HG03025 (cell line): Measurements from ENCODE around the gene TSPAN15.
"Not testable (repeated sequence)": the region's sequence is repeated elsewhere in the genome, so short reads cannot be mapped to it uniquely, and the experiment has no call there.

ENCODE experiments used
- ATAC-seq: cut with Tn5 transposase; IDR thresholded peaks from one replicate; pipeline ENCODE4 v1.9.1; 2021; ENCODE audit warnings: mild to moderate bottlenecking, moderate library complexity; ENCODE audit not compliant: unreplicated experiment, low FRiP score

TSPAN15 gene

DNA sequence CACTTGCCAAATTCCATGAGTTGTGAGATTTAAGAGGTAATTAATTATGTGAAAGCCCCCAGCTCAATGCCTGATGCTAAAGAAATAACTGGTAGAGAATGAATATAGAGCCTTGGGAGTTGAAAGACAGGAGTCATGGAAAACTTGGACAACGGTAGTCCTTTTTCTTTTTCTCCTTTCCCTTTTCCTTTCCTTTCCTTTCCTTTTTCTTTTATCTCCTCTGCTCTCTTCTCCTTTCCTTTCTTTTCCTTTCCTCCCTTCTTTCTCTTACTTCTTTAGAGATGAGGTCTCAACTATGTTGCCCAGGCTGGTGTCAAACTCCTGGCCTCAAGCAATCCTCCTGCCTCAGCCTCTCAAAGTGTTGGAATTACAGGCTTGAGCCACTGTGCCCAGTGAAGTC is 7.9 kb upstream of the TSPAN15 start:
- no peak for ATAC-seq

DNA sequence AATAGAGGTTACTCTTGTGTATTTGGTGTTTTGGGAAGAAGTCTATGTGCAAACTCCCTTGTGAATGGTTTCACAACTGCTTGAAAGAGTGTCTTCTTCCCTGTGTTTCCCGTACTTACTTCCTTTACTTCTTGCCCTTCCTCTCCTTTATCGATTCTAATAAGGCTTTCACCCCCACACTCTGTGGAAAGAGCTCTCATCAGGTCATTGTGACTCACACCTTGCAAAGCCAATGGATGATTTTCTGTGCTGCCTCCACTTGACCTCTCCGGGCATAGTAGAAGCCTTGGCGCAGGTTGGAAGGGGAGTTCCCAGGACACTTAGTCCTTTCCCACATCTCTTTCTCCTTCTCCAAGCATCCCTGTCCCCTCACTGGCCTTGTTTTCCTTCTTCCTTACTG is 6.2 kb upstream of the TSPAN15 start:
- no peak for ATAC-seq

DNA sequence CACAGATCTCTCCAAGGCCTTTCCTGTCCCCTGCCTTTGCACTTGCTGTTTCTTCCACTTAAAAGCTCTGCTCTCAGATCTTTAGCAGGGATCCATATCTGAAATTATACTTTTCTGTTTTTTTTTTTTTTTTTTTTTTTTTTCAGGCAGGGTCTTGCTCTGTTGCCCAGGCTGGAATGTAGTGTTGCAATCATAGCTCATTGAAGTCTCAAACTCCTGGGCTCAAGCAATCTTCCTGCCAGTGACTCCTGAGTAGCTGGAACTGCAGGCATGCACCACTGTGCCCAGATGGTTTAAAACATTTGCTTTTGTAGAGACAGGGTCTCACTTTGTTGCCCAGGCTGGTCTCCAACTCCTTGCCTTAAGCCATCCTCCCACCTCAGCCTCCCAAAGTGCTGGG is 5.0 kb upstream of the TSPAN15 start:
- ATAC-seq, result no peak

DNA sequence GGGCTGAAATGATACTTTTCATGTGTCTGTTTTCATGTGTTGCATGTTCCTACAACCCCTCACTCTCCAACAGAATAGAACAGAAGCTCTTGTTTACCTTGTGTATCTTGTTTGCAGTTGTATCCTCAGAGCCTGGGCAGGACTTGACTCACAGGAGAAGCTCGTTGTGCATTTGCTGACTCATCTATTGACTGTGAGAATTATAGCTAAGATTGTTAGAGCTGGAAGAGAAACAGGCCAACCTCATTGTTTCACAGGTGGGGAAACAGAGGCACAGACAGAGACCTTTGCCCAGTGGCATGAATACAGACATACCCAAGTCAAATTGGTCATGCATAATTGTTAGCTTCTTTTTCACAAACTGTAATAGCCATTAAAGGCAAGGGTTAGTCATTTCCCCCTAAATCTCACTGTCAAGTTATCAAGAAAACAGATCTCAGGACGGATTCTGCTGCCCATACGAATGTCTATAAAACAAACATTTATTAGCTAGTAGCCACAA is 4.6 kb upstream of the TSPAN15 start:
- ATAC-seq, result no peak

DNA sequence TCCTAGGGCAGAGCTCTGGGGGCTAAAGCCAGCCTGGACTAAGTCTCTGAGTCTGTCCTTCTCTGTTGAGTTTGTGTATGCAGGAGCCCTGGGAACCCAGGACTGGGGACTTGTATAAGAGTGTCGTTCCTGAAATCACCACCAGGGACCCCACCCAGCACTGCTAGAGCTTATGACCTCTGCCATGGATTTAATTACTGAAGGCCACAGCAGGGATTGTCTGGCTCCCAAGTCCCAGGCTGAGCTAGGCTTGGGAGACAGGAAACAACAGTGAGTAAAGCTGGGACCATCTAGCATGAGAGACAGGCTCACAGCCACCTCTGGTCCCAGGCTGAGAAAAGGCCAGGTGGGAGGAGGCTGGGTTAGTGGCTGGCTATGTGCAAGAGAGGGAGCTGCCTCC is 1.4 kb upstream of the TSPAN15 start:
- no peak for ATAC-seq

DNA sequence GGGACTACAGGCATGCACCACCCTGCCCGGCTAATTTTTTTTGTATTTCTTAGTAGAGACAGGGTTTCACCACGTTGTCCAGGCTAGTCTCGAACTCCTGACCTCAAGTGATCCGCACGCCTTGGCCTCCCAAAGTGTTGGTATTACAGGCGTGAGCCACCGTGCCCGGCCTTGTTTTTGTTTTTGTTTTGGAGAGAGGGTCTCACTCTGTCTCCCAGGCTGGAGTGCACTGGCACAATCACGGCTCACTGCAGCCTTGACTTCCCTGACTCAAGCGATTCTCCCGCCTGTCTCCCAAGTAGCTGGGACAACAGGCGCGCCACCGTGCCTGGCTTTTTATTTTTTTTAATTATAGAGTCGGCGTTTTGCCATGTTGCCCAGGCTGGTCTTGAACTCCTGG is 870 bp upstream of the TSPAN15 start:
- ATAC-seq, result not testable (repeated sequence)

DNA sequence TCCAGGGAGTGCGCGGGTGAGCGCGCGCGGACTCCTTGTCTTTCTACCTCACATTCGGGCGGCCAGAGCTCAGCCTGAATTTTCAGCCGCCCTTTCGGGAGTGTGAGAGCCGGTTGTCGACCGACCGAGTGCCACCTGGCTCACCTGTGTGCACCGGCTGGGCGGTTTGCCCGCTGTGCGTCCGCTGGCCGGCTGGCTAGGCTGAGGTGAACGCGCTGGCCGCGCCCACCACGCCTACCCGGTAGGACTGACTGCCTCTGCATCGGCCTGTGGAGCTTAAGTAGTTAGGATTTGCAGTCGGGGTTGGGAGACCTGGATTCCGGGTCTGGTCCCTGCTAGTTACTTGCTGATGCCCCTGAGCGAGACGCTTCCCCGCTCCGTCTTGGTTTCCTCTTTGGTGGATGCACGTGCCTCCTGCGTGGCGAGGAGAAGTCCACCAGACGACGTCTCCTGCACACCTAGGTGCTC is 553 bp downstream of the TSPAN15 start:
- peak; percentile 13 for ATAC-seq

DNA sequence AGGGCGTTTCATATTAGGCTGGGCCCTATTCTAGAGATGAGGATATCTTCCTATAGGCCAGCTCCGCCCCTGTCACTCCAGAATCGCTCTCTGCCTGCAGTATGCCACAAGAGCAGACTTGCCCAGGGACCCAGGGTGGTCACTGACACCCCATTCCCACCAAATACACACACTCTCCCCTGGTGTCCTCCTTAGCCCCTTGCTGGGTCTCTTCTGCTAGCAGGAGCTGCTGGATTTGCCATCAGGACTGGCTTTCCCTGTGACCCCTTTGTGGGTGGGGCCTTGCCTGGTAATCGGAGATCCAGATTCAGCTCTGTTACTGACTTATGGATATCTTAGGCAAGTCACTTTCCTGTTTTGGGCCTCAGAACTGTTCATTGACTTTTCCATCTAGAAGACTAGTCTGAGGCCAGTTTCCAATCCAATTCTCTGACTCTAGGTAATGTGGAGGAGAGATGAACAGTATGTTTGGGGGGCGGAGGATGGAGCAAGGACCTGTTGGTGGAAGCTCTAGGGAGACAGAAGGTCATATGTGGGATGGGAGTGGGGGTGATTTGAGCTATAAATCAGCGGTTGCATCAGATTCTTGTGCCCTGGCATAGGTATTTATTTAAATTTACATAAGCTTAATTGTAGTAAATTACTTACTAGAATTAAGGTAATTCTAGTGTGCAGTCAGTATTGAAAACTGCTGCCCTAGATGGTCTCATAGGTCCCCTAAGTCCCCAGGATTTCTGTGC is 1.6 kb downstream of the TSPAN15 start:
- ATAC-seq, result no peak

DNA sequence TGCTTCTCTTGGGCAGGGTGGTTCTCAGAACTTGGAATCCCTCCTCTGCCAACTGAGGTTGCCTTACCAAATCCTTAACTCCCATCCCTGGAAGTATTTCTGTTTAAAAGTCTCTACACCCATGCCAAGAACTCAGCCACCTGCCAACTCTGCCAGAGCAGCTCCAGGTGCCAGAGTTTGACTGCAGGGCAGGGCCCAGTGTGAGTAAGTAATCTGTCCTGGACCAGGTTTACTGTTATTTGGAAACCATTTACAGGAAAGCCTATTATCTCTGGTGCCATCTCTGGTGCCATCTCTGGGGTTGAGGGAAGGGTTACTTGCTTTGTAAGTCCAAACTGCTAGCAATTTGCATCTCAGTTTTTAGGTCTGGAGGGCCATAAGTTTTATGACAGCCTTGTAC is 2.5 kb downstream of the TSPAN15 start:
- no peak for ATAC-seq

DNA sequence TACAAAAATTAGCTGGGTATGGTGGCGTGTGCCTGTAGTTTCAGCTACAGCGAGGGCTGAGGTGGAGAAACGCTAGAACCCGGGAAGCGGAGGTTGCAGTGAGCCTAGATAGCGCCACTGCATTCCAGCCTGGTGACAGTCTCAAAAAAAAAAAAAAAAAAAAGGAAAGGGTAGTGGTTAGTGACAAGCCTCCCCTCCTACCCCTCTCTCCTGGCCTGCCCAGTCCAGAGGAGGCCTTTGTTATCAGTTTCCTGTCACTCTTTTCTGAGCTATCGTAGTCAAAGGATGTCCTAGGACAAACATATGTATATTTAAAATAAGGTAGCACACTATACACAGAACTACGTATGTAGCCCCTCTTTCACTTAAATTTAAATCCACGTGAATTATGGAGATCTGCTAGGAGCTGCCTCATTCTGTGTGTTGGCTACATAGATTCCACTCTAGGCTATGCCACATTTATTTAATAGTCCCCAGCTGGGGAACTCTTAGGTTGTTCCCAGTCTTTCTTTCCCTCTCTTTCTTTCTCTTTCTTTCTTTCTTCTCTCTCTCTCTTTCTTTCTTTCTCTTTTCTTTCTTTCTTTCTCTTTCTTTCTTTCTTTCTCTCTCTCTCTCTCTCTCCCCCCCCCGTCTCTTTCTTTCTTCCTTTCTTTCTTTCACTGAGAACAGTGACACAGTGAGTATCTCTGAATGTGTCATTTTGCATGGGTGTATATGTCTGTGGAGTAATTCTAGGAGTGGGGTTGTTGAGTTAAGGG is 3.9 kb downstream of the TSPAN15 start:
- ATAC-seq, result no peak

DNA sequence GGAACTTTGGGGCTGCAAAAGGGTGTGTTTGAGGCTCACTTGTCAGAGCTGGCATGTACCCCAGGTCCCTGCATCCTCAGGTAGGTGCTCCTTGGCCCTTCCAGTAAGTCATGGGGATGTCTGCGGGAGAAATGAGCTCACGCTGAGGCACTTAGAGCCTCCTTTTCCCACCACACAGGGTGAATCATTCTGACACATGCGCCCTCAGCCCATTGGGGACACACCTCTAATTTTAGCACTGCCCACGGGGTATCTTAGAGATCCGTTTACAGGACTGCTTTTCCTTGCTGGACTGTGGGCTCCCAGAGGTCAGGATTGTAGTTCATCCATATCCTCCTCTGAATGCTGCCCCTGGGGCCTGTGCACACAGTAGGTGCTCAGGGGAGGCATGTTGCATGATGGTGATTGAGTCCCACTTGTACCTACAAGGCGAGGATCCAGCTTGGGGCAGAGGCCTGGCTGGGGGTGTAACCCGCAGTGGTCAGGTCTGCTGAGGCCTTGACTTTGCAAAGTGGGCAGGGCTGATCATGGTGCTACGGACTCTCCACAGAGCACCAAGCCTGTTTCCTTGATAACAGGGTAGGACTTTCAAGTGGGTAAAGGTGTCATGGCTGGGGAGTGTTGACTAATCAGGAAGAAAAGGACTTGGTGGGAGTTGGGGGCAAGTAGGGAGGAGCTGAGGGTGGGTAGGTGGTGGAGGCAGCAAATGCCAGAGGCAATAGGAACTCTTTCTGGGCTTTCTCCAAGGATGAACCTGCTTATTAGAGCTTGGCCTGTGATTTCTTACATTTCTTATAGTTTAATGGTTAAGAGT is 5.8 kb downstream of the TSPAN15 start:
- no peak for ATAC-seq

DNA sequence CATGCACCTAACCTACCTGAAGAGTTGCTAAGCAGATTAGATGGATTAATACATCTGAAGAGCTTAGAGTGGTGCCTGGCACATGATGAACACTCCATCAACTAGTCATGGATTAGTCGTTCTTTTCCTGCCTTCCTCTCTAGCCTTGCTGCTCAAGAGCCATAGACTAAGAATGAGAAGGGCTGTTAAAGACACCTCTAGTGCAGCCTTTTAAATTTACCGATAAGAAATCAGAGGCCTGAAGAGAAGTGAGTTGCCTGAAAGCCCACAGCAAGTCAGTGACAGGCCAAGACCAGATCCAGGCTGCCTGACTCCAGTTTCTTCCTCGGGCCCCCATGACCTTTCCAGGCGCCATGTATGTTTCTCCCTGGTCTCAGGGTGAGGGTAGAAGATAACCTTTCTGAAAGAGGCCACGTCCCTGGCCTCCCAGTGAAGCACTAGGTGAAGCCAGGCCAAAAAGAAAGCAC is 6.5 kb downstream of the TSPAN15 start:
- ATAC-seq, result no peak

DNA sequence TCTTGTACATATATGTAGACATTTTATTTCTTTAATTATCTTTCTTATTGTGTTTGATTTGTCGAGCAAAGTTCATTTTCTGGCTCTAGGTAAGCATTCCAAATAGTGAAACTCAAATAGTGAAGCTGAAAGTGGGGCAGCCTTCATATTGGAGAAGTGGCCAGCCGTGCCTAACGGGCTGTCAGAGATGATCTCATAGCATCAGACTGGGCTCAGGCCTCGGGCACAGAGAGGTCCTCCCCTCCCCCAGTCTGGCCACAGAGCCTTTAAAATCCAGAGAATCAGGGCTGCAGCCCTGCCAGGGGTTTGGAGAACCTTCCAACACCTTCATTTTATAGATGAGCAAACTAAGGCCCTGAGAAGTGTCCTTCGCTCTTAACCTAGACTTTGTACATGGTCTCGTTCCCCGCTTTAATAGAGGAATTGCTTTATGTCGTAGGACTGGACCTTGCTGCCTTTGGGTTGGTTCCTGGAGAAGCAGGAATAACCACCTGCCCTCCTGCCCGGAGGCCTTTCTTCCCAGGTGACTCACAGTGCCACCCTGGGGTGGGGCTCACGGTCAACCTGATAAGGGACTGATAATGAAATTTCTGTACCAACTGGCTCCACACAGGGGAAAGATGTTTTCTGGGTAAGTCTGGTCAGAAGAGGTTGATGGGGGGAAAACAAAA is 7.3 kb downstream of the TSPAN15 start:
- ATAC-seq, result no peak

DNA sequence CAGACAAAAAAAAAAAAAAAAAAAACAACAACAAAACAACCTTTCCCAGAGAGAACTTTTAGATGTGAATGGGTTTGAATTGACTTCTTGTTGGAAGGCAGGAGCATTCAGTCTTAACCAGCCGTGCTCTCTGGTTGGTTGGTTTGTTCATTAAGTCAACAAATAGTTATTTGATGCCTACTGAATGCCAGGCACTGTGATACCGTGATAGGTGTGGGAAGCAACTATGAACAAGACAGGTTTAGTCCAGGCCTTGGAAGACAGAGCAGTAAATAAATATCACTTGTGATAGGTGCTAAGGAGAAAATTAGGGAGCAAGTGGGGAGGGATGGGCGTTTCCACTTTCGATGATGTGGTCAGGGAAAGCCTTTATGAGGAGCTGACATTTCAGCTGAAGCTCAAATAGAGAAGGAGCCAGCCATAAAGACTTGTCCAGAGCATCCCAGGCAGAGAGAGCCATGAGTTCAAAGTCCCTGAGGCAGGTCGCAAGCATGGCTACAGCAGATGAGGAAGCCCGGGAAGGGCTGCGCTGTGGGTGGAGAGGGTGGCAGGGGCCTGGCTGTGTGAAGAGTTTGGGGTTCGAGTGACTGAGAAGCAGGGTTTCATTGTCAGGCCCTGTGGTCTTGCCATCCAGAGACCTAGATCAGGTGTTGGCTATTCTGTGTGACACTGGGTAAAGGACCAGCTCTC is 8.0 kb downstream of the TSPAN15 start:
- no peak for ATAC-seq

DNA sequence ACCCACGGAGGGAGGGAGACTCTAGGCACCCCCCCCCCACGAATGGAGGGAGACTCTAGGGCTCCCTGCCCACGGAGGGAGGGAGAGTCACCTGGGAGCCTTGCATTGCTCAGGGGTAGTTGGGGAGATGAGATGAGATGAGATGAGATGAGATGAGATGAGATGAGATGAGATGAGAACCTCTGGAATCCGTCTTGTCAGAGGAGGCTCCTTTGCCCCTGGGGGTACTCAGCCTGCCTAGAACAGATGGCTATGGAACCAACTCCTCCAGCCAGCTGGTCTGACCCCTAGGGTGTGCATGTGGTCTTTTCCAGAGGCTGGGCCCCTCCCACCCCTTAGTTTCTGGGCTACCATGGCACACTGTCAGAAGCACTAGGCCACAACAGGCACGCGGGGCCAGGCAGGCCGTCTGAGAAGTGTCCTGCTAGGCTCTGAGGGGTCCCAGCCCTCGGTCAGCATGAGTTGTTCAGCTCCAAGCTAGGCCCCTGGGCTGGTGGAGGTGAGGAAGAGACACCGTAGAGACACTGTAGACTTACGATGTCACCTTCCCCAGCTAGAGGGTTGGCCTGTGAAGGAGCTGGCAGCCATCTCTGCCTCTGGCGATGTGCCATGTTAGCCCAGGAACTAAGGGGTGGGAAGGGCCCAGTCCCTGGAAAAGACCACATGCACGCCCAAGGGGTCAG is 8.8 kb downstream of the TSPAN15 start:
- ATAC-seq, result no peak

DNA sequence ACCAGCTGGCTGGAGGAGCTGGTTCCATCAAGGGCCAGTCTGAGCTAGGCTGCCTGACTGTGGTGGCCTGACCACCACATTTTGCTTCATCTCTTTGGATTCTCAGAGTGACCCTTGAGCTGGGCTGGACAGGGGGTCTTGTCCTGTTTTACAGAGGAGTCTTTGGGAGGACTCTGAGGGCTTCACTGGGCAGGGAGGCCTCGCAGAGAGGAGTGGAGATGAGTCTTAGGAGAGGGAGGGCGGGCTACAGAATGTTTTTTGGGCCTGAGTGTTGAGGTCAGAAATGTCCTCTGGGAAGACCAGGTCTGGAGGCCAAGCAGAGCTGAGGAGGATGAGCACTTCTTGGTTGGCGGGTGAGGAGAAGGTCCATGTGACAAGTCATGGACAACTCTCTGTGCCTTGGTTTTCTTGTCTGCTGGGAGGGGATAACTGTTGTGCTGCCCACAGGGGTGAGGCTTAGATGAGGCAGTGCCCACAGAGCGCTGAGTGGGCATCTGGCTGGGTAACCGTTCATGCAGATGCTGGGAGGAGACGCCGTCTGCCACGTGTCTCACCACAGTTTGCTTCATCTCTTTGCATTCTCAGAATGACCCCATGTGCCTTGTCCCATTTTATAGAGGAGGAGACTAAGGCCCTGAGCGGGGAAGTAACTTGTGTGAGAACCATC is 9.4 kb downstream of the TSPAN15 start:
- no peak for ATAC-seq

DNA sequence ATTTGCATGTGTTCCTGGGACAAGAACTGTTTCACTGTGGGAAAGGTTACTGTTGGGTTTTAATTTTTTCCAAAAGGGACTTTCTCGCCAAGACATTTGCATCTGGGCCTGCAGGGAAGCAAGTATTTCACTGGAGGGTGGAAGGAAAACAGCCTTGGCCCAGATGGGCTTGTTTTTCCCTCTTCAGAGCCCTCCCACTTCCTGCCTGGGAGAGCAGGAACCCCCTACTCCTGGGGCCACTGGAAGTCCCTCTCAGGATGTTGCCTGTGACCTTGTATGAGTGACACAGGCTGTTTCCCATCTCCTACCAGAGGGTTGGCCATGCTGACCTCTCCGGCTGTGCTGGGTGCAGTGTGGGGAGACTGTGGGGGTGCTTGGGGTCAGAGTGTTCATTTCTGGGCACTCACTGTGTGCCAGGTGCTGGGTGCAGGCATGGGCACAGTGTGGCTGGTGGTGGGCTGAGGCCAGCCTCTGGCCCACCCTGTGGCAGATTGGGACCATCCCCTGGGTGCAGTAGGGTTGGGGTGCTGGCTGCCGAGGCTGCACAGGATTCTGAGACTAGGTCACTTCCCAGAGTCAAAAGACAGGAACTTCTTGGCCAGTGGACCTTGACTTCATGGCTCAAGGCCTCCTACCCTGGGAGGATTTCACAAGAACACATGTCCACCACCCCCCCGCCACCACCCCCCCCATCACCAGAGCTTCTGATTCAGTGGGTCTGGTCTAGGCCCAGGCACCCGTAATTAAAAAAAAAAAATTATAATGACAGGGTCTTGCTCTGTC is 10.2 kb downstream of the TSPAN15 start:
- no peak for ATAC-seq

DNA sequence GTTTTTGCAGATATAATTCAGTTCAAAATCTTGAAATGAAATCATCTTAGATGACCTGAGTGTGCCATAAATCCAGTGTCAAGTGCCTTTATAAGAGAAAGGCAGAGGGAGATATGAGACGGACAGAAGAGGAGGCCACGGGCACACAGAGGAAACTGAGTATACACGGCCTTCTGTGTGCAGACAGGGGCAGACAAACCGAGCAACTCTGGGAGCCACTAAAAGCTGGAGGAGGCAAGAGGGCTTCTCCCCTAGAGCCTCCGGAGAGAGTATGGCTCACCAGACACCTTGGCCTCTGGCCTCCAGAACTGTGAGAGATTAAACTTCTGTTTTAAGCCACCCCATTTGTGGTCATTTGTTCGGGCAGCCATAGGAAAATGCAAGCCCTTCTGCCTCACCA is 12.6 kb downstream of the TSPAN15 start:
- no peak for ATAC-seq
